Right renal cortex interstitium (tissue), 3 donors: ENCODE results near the gene WDR18. TPM values are rescaled to one million over a fixed set of nuclear protein-coding genes. Genes with fewer than 3 reads are reported as not detected.
"Not testable (repeated sequence)": the region's sequence is repeated elsewhere in the genome, so short reads cannot be mapped to it uniquely, and the experiment has no call there.

ENCODE experiments used
- DNase-seq, 3 donors: peaks; one replicate each; pipeline ENCODE4 v3.0.0-alpha.2; 2013; ENCODE audit warnings: low read depth in 3 of 3, low spot score in 2 of 3
- polyA plus RNA-seq, 3 donors: library from polyadenylated mRNA; unstranded; fragments of 120-200 nt; gene quantifications; one replicate each; pipeline ENCODE4 v1.2.1, GENCODE V29; 2013; ENCODE audit not compliant: insufficient read length in 3 of 3

The WDR18 gene
- polyA plus RNA-seq, 3 donors: 31.1 to 34.6 (median 34.3) TPM

GRCh38 chr19:948842-949496 is 35.2 kb upstream of the WDR18 start:
- no peak for DNase-seq

- DNase-seq: no peak
These were observed 33.6 kb upstream of the WDR18 start for GRCh38 chr19:950352-951066.

- no peak for DNase-seq
These were observed 32.0 kb upstream of the WDR18 start for GRCh38 chr19:952049-952679.

- DNase-seq: no peak
These were observed 31.3 kb upstream of the WDR18 start for GRCh38 chr19:952680-953444.

- no peak for DNase-seq
These were observed 30.5 kb upstream of the WDR18 start for GRCh38 chr19:953445-954271.

- no peak for DNase-seq
These were observed 29.9 kb upstream of the WDR18 start for GRCh38 chr19:954272-954671.

- DNase-seq: no peak
These were observed 29.3 kb upstream of the WDR18 start for GRCh38 chr19:954672-955494.

- DNase-seq: no peak
These were observed 28.1 kb upstream of the WDR18 start for GRCh38 chr19:955803-956765.

- DNase-seq: no peak
These were observed 27.2 kb upstream of the WDR18 start for GRCh38 chr19:956766-957440.

GRCh38 chr19:957578-957977 is 26.6 kb upstream of the WDR18 start:
- not testable (repeated sequence) for DNase-seq

GRCh38 chr19:958967-959855 is 24.9 kb upstream of the WDR18 start:
- DNase-seq: no peak

- DNase-seq: no peak
These were observed 24.1 kb upstream of the WDR18 start for GRCh38 chr19:960020-960419.

GRCh38 chr19:960601-960938 is 23.6 kb upstream of the WDR18 start:
- DNase-seq: no peak

- no peak for DNase-seq
These were observed 22.1 kb upstream of the WDR18 start for GRCh38 chr19:961866-962620.

GRCh38 chr19:962683-963400 is 21.3 kb upstream of the WDR18 start:
- DNase-seq: no peak
